ENCODE data around the gene PRR14.
A peak's percentile ranks its signal among the peaks of the same experiment; 100 is the strongest.

- TF ChIP-seq POLR2AphosphoS5 (IDR thresholded peaks at IDR 0.05) (no peak), CTCF (IDR thresholded peaks at IDR 0.05) (no peak), POLR2A (IDR thresholded peaks at IDR 0.05) (peak in 1 of 2 donors; percentile 58)
Observed at GRCh38 chr16:30697264-30698138, 46.7 kb downstream of the PRR14 start.

All from sigmoid colon (tissue), 4 donors.